Tibial nerve (tissue), 4 donors: ENCODE measurements around the gene KRTAP10-6.

Experiments used
- CTCF ChIP-seq, 5 experiments: fragments of 200-600 bp in 3 of 5; fragments of 450-650 bp in 2 of 5; sonication (generic) in 3 of 5; IDR thresholded peaks; one replicate each; pipeline ENCODE4 v1.5.1; 2016 to 2019; ENCODE audit warnings: antibody characterized with exemption in 5 of 5, mild to moderate bottlenecking in 3 of 5, moderate library complexity in 2 of 5
- EP300 ChIP-seq, 2 donors: sonication (generic); formaldehyde crosslinking; IDR thresholded peaks; one replicate each; pipeline ENCODE4 v1.6.1; 2017; ENCODE audit warnings: antibody characterized with exemption in 2 of 2, mild to moderate bottlenecking in 1 of 2

- no peak for TF ChIP-seq CTCF (IDR thresholded peaks at IDR 0.05)
- no peak for TF ChIP-seq EP300 (IDR thresholded peaks at IDR 0.05)
Measured at GRCh38 chr21:44636209-44637017, 44.1 kb upstream of the KRTAP10-6 start.
